ENCODE measurements around the gene S100A14. TPM values are rescaled to one million over a fixed set of nuclear protein-coding genes. Genes with fewer than 3 reads are reported as not detected.

S100A14 gene
- total and polyA plus RNA-seq, 9 of the 15 experiments (the other 6 are each of a cell fraction or from before 2014, with no cell fraction given): 0.10 to 0.64 (median 0.24) TPM; not detected in 3

GRCh38 chr1:153662269-153662668 lies 46.1 kb upstream of the S100A14 start:
- no peaks in the 10 kb centered on the region for H3K9me1 ChIP-seq (ENCODE audit: control insufficient read depth, insufficient read depth, low read length)
- WGBS (ENCODE audit: insufficient coverage, low coverage, missing lambda C conversion rate): 64% methylated on average over 2 of the region's 2 CpGs
- no peak for DNase-seq (ENCODE audit: extremely low read depth in 1 of 4, low spot score in 3 of 4)
- ATAC-seq: no peak
- no peak overlapping the region for H3K9ac ChIP-seq (ENCODE audit: insufficient read depth in 1 of 2, low read depth in 2 of 2, low read length in 2 of 2)
- peaks cover 15% of the 10 kb centered on the region for H3K79me2 ChIP-seq (ENCODE audit: control insufficient read depth, insufficient read depth, low read length)
- no peaks in the 10 kb centered on the region for H3K27me3 ChIP-seq (ENCODE audit: control insufficient read depth in 2 of 2, insufficient read depth in 2 of 2, low read length in 2 of 2)
- in situ Hi-C loops (cut with MboI): no loop called here
- CTCF ChIA-PET (ENCODE audit: low intra/inter-chr PET ratio): interaction anchor here (0.6 kb wide), 1 partner anchor 129 kb away, joined by 6 read pairs; no protein-coding TSS in a partner anchor
- peaks cover 3 to 16% of the 10 kb centered on the region in 2 experiments; a peak in 4 of 5 replicates for H3K4me1 ChIP-seq (replicated peaks in 1 of 2; ENCODE audit: control insufficient read depth in 2 of 2, insufficient read depth in 2 of 2, low read length in 2 of 2)
- H3K36me3 ChIP-seq (ENCODE audit: control insufficient read depth, insufficient read depth, low read length): peaks cover 69% of the 10 kb centered on the region
- FAIRE-seq: no peak
- no peak overlapping the region for H2AFZ ChIP-seq (ENCODE audit: low read depth, low read length)
- no peak overlapping the region; the same call in 2 of the 3 replicates for H3K27ac ChIP-seq (ENCODE audit: extremely low read depth, low read depth, low read length)
- BruUV-seq (replicated peaks): TSS peak; percentile 53
- no peak overlapping the region for H3K4me2 ChIP-seq (ENCODE audit: insufficient read depth, low read length)
- intact Hi-C loops (cut with micrococcal nuclease): no loop called here
- POLR2A ChIA-PET: interaction anchor here (0.6 to 6.1 kb wide), 6 partner anchors 8 to 721 kb away, joined by 3 to 51 read pairs (median 6); partner anchors contain the start of genes CHTOP and ILF2
- H3K9me3 ChIP-seq (replicated peaks; ENCODE audit: control insufficient read depth, insufficient read depth, low read depth, low read length): no peaks in the 10 kb centered on the region
- H3K4me3 ChIP-seq: no peak overlapping the region
- TF ChIP-seq RBFOX2 (IDR thresholded peaks at IDR 0.05; ENCODE audit: low read depth, low read length) (0 out of 2 replicates have a peak, but pooled peaks have one; percentile 26), ZFP1 (CRISPR knock-in tag; IDR thresholded peaks at IDR 0.05) (no peak), ZBTB33 (CRISPR knock-in tag; IDR thresholded peaks at IDR 0.05) (no peak)
- no peaks in the 10 kb centered on the region for H4K20me1 ChIP-seq (replicated peaks; ENCODE audit: control insufficient read depth, insufficient read depth, low read length)

Data from K562 (cell line).